Measurements from ENCODE around the gene TCEA2.

- no peak for TF ChIP-seq POLR2A (IDR thresholded peaks at IDR 0.05)
- TF ChIP-seq, protein P1, sequence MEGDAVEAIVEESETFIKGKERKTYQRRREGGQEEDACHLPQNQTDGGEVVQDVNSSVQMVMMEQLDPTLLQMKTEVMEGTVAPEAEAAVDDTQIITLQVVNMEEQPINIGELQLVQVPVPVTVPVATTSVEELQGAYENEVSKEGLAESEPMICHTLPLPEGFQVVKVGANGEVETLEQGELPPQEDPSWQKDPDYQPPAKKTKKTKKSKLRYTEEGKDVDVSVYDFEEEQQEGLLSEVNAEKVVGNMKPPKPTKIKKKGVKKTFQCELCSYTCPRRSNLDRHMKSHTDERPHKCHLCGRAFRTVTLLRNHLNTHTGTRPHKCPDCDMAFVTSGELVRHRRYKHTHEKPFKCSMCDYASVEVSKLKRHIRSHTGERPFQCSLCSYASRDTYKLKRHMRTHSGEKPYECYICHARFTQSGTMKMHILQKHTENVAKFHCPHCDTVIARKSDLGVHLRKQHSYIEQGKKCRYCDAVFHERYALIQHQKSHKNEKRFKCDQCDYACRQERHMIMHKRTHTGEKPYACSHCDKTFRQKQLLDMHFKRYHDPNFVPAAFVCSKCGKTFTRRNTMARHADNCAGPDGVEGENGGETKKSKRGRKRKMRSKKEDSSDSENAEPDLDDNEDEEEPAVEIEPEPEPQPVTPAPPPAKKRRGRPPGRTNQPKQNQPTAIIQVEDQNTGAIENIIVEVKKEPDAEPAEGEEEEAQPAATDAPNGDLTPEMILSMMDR (IDR thresholded peaks at IDR 0.05), result no peak
Measured at GRCh38 chr20:64063389-64064144, 569 bp downstream of the TCEA2 start.
